Measurements from ENCODE around the gene FBN1. TPM values are rescaled to one million over a fixed set of nuclear protein-coding genes. Genes with fewer than 3 reads are reported as not detected.

FBN1 gene
- total RNA-seq, 1 experiment from 2014 or later: 5.2 TPM

DNA sequence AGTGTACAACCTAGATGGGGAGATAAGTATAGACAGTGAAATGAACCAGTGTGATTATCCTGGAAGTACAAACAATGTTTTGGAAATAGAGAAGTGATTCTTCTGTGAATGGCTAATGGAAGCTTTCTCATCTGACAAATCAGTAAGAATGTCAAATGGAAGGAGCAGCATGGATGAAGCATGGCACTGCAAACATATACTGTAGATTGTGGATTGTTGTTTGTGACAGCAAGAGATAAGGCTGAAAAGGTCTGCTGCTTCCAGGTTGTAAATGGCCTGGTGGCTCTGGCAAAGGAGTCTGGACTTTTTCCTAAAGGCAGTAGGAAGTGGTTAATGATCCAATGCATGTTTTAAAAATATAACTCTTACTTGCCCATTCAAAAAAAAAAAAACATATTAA lies 71.3 kb downstream of the FBN1 start (continued):
- TF ChIP-seq NR3C1 (CRISPR knock-in tag; conservative IDR thresholded peaks at IDR 0.05; ENCODE audit: low read depth) (no peak), CREB1 (CRISPR knock-in tag; IDR thresholded peaks at IDR 0.05) (no peak), ZNF138 (CRISPR knock-in tag; conservative IDR thresholded peaks at IDR 0.05) (no peak), HMGA2 (CRISPR knock-in tag; IDR thresholded peaks at IDR 0.05) (no peak)
- TF ChIP-seq, protein P1, sequence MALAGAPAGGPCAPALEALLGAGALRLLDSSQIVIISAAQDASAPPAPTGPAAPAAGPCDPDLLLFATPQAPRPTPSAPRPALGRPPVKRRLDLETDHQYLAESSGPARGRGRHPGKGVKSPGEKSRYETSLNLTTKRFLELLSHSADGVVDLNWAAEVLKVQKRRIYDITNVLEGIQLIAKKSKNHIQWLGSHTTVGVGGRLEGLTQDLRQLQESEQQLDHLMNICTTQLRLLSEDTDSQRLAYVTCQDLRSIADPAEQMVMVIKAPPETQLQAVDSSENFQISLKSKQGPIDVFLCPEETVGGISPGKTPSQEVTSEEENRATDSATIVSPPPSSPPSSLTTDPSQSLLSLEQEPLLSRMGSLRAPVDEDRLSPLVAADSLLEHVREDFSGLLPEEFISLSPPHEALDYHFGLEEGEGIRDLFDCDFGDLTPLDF (CRISPR knock-in tag; IDR thresholded peaks at IDR 0.05): no peak

DNA sequence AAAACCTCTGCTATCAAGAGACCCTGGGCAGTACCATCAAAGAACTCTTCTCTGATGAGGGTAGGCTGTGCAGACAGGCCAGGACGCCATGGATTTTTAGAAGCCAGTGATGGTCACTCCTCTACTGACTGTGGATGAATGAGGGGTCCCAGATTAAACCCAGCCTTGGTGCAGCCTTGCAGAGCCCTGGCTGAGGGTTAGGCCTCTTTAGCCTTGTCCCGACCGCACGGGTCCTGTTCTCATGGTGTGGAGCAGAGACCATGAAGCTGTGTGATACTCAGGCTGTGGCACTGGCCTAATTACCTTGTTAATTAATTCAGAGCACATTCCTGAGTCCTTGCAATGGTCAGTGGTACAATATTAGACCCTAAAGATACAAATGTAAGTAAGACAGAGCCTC lies 71.7 kb downstream of the FBN1 start:
- DNase-seq (ENCODE audit: low spot score) (no peak), ATAC-seq (no peak)
- H3K4me1 Mint-ChIP-seq: no peaks in the 10 kb centered on the region
- H3K27me3 Mint-ChIP-seq (ENCODE audit: low read depth): no peaks in the 10 kb centered on the region
- H3K4me3 Mint-ChIP-seq: no peak overlapping the region
- TF ChIP-seq, protein P2, sequence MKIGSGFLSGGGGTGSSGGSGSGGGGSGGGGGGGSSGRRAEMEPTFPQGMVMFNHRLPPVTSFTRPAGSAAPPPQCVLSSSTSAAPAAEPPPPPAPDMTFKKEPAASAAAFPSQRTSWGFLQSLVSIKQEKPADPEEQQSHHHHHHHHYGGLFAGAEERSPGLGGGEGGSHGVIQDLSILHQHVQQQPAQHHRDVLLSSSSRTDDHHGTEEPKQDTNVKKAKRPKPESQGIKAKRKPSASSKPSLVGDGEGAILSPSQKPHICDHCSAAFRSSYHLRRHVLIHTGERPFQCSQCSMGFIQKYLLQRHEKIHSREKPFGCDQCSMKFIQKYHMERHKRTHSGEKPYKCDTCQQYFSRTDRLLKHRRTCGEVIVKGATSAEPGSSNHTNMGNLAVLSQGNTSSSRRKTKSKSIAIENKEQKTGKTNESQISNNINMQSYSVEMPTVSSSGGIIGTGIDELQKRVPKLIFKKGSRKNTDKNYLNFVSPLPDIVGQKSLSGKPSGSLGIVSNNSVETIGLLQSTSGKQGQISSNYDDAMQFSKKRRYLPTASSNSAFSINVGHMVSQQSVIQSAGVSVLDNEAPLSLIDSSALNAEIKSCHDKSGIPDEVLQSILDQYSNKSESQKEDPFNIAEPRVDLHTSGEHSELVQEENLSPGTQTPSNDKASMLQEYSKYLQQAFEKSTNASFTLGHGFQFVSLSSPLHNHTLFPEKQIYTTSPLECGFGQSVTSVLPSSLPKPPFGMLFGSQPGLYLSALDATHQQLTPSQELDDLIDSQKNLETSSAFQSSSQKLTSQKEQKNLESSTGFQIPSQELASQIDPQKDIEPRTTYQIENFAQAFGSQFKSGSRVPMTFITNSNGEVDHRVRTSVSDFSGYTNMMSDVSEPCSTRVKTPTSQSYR (CRISPR knock-in tag; IDR thresholded peaks at IDR 0.05): no peak
- TF ChIP-seq GRHL2 (CRISPR knock-in tag; IDR thresholded peaks at IDR 0.05; ENCODE audit: insufficient replicate concordance, severe bottlenecking) (no peak), ZNF396 (CRISPR knock-in tag; IDR thresholded peaks at IDR 0.05; ENCODE audit: borderline replicate concordance) (no peak), PRRX2 (CRISPR knock-in tag; IDR thresholded peaks at IDR 0.05) (no peak), RORB (CRISPR knock-in tag; IDR thresholded peaks at IDR 0.05) (no peak), OVOL2 (CRISPR knock-in tag; IDR thresholded peaks at IDR 0.05; ENCODE audit: borderline replicate concordance) (no peak), SOX15 (CRISPR knock-in tag; IDR thresholded peaks at IDR 0.05) (no peak), SMAD4 (CRISPR knock-in tag; IDR thresholded peaks at IDR 0.05) (no peak)
- TF ChIP-seq, protein P3, sequence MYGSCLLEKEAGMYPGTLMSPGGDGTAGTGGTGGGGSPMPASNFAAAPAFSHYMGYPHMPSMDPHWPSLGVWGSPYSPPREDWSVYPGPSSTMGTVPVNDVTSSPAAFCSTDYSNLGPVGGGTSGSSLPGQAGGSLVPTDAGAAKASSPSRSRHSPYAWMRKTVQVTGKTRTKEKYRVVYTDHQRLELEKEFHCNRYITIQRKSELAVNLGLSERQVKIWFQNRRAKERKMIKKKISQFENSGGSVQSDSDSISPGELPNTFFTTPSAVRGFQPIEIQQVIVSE (CRISPR knock-in tag; IDR thresholded peaks at IDR 0.05; ENCODE audit: borderline replicate concordance): no peak
- TF ChIP-seq, protein P4, sequence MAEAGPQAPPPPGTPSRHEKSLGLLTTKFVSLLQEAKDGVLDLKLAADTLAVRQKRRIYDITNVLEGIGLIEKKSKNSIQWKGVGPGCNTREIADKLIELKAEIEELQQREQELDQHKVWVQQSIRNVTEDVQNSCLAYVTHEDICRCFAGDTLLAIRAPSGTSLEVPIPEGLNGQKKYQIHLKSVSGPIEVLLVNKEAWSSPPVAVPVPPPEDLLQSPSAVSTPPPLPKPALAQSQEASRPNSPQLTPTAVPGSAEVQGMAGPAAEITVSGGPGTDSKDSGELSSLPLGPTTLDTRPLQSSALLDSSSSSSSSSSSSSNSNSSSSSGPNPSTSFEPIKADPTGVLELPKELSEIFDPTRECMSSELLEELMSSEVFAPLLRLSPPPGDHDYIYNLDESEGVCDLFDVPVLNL (CRISPR knock-in tag; IDR thresholded peaks at IDR 0.05; ENCODE audit: borderline replicate concordance, low read depth): no peak
- TF ChIP-seq, protein P5, sequence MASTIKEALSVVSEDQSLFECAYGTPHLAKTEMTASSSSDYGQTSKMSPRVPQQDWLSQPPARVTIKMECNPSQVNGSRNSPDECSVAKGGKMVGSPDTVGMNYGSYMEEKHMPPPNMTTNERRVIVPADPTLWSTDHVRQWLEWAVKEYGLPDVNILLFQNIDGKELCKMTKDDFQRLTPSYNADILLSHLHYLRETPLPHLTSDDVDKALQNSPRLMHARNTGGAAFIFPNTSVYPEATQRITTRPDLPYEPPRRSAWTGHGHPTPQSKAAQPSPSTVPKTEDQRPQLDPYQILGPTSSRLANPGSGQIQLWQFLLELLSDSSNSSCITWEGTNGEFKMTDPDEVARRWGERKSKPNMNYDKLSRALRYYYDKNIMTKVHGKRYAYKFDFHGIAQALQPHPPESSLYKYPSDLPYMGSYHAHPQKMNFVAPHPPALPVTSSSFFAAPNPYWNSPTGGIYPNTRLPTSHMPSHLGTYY (CRISPR knock-in tag; IDR thresholded peaks at IDR 0.05): no peak
- TF ChIP-seq, protein P6, sequence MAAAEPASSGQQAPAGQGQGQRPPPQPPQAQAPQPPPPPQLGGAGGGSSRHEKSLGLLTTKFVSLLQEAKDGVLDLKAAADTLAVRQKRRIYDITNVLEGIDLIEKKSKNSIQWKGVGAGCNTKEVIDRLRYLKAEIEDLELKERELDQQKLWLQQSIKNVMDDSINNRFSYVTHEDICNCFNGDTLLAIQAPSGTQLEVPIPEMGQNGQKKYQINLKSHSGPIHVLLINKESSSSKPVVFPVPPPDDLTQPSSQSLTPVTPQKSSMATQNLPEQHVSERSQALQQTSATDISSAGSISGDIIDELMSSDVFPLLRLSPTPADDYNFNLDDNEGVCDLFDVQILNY (CRISPR knock-in tag; IDR thresholded peaks at IDR 0.05): no peak
- TF ChIP-seq, protein P7, sequence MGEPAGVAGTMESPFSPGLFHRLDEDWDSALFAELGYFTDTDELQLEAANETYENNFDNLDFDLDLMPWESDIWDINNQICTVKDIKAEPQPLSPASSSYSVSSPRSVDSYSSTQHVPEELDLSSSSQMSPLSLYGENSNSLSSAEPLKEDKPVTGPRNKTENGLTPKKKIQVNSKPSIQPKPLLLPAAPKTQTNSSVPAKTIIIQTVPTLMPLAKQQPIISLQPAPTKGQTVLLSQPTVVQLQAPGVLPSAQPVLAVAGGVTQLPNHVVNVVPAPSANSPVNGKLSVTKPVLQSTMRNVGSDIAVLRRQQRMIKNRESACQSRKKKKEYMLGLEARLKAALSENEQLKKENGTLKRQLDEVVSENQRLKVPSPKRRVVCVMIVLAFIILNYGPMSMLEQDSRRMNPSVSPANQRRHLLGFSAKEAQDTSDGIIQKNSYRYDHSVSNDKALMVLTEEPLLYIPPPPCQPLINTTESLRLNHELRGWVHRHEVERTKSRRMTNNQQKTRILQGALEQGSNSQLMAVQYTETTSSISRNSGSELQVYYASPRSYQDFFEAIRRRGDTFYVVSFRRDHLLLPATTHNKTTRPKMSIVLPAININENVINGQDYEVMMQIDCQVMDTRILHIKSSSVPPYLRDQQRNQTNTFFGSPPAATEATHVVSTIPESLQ (CRISPR knock-in tag; IDR thresholded peaks at IDR 0.05): no peak
- ChIA-PET CTCF (no interaction called here), POLR2A (no interaction called here)
- H3K27ac Mint-ChIP-seq: no peak overlapping the region
- no peaks in the 10 kb centered on the region for H3K36me3 Mint-ChIP-seq
- H3K9me3 Mint-ChIP-seq: peaks cover 8% of the 10 kb centered on the region; the same call in 1 of the 2 replicates

All from WTC11 (cell line).